ENCODE data around the gene MPP7. TPM values are rescaled to one million over a fixed set of nuclear protein-coding genes. Genes with fewer than 3 reads are reported as not detected.
A peak's percentile ranks its signal among the peaks of the same experiment; 100 is the strongest.

The MPP7 gene
- total and polyA plus RNA-seq, 8 donors, result 11.9 to 38.3 (median 14.4) TPM

GRCh38 chr10:28294169-28294532, 8.7 kb downstream of the MPP7 start:
- ATAC-seq (no peak), DNase-seq (no peak)
- Histone ChIP-seq H3K9me3 (no peaks in the 10 kb centered on the region), H3K27ac (no peak overlapping the region), H3K36me3 (no peaks in the 10 kb centered on the region), H3K27me3 (no peaks in the 10 kb centered on the region), H3K4me3 (no peak overlapping the region), H3K4me1 (peaks cover 0 to 19% of the 10 kb centered on the region in 2 donors)
- no peak for TF ChIP-seq CTCF (IDR thresholded peaks at IDR 0.05)
- intact Hi-C loops (cut with DNase I), result no loop called here

GRCh38 chr10:28293236-28294168, 9.4 kb downstream of the MPP7 start:
- peaks cover 0 to 20% of the 10 kb centered on the region in 2 donors for H3K4me1 ChIP-seq
- TF ChIP-seq CTCF (IDR thresholded peaks at IDR 0.05), result no peak
- no peak overlapping the region for H3K4me3 ChIP-seq
- no peak overlapping the region for H3K27ac ChIP-seq
- no peaks in the 10 kb centered on the region for H3K9me3 ChIP-seq
- ATAC-seq (no peak), DNase-seq (no peak)
- no peaks in the 10 kb centered on the region for H3K36me3 ChIP-seq
- H3K27me3 ChIP-seq, result no peaks in the 10 kb centered on the region
- intact Hi-C loops (cut with DNase I), result no loop called here

- no peaks in the 10 kb centered on the region for H3K9me3 ChIP-seq
- no peak overlapping the region for H3K4me3 ChIP-seq
- H3K27ac ChIP-seq, result no peak overlapping the region
- peaks cover 0 to 20% of the 10 kb centered on the region in 2 donors for H3K4me1 ChIP-seq
- ATAC-seq, result peak; percentile 91
- no peaks in the 10 kb centered on the region for H3K27me3 ChIP-seq
- DNase-seq, result no peak
- intact Hi-C loops (cut with DNase I), result no loop called here
- no peaks in the 10 kb centered on the region for H3K36me3 ChIP-seq
- TF ChIP-seq CTCF (IDR thresholded peaks at IDR 0.05), result no peak
Measured at GRCh38 chr10:28291881-28292297, 11.0 kb downstream of the MPP7 start.

GRCh38 chr10:28285816-28286215, 17.0 kb downstream of the MPP7 start:
- Histone ChIP-seq H3K9me3 (no peaks in the 10 kb centered on the region), H3K4me3 (no peak overlapping the region), H3K36me3 (no peaks in the 10 kb centered on the region), H3K27ac (no peak overlapping the region), H3K4me1 (peaks cover 0 to 14% of the 10 kb centered on the region in 2 donors), H3K27me3 (no peaks in the 10 kb centered on the region)
- TF ChIP-seq CTCF (IDR thresholded peaks at IDR 0.05), result no peak
- no peak for ATAC-seq
- intact Hi-C loops (cut with DNase I), result no loop called here
- no peak for DNase-seq

- intact Hi-C loops (cut with DNase I), result no loop called here
- no peaks in the 10 kb centered on the region for H3K9me3 ChIP-seq
- ATAC-seq (peak; percentile 88), DNase-seq (peak in 1 of 4 donors; percentile 59)
- no peaks in the 10 kb centered on the region for H3K36me3 ChIP-seq
- TF ChIP-seq CTCF (IDR thresholded peaks at IDR 0.05), result no peak
- no peak overlapping the region for H3K27ac ChIP-seq
- no peaks in the 10 kb centered on the region for H3K27me3 ChIP-seq
- H3K4me1 ChIP-seq, result peaks cover 0 to 12% of the 10 kb centered on the region in 2 donors
- H3K4me3 ChIP-seq, result no peak overlapping the region
Measured at GRCh38 chr10:28284126-28284525, 18.7 kb downstream of the MPP7 start.
